NCI-H1436 (cell line): ENCODE data around the gene C2orf15.
"Not testable (repeated sequence)": the region's sequence is repeated elsewhere in the genome, so short reads cannot be mapped to it uniquely, and the experiment has no call there.

Experiments
- DNase-seq: peaks from one replicate; lab custom pipeline; 2025; lab: John Stamatoyannopoulos, UW

Gene C2orf15, protein sequence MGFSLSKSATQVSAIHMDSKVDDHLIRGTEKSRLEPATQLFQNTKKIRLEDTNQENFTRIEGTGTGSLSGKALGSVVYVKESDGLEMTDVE

DNA sequence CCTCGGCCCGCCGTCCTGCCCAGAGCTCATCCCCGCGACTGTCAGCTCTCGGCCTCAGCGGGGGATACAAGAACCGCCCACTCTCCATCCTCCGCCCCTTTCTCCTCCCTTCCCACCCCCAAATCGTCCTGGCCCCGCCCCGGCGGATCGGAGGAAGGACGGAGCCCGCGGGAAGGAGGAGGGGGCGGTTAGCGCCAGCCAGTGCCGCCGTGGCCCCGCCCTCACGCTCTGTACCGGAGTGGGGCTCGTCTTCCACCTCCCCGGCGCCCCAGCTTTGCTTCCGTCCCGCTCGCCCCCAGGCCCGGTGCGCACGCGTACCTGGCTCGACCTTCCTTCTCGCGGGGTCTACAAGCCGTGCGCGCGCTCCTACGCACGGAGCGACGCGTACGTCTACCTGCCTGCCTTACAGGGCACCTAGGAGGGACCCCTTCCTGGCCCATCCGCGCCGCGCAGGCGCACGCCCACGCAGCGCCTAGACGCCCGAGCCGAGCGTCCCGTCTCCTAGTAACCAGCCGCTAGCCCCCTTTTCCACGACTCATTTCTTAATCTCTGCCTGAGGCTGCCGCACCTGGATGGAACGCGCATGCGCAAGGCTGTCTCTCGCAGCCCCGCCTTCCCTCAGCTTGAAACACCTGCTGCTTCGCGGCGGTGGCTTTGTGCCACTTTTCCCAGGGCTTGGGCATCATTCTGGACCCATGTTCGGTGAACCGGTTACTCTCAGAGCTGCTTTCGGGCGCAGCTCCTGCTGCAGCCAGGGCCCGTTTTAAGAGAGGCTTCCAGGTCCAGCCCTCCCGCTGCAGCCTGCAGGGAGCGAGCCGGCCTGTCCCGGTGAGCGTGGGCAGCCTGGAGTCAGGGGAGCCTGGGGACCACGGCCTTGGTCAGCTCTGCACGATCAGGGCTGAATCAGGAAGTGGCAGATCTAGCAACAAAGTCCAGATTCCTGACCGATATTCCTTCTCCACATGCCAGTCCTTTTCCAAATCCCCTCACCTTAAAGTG lies at the start of gene C2orf15:
Gene C2orf15, plus strand, starts transcription at position 598 of the 999 bp plus-strand sequence. CDS start 8,852 bp downstream, outside the sequence.
- DNase-seq = peak; percentile 97

DNA sequence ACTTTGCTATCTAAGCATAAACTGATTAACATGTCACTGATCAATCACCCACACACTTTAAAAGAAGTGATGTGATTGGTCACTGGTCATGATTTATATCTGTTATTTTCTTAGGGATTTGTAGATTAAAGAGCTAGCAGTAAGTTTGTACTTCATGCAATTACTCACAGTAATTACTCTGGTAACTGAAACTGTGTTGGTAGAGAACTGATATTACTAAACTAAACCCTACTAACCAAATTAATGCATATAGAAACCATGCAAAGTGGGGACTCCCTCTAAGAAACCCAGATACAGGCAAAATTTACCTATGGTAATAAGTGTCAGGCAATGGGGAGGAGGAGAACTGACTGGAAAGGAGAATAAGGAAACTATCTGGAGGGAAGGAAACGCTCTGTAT lies 44.8 kb upstream of the C2orf15 start:
- DNase-seq = no peak

DNA sequence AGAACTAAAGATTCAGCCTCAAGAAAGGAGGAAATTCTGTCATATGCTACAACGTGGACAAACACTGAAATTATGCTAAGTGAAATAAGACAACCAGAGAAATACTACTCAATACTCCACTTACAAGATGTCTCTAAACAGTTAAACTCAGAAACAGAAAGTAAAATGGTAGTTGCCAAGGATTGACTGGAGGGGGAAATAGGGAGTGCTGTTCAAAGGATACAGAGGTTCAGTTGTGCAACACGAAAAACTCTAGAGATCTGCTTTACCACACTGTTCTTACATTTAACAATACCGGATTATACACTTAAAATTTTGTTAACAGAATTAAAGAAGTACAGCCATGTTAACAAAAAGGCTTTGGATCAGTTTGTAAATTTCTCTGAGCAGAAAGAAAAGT lies 39.8 kb upstream of the C2orf15 start:
- DNase-seq = no peak

DNA sequence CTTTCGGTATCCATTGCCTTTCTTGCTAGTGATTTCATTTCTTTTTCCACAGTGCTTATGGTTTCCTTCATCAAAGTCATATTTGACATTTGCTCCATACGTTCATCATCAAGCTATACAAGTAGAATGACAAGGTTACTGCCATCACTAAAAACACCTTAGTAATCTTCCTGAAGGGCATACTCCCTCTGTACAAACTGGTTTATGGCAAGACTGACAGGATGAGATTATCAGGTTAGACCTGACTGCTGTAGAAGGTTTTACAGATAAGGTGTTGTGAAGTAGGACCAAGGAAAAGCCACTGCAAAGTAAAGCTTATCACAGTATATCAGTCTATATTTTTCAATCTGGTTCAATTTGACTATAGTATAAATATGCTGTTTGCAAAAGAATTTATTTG lies 37.5 kb upstream of the C2orf15 start:
- DNase-seq = no peak

DNA sequence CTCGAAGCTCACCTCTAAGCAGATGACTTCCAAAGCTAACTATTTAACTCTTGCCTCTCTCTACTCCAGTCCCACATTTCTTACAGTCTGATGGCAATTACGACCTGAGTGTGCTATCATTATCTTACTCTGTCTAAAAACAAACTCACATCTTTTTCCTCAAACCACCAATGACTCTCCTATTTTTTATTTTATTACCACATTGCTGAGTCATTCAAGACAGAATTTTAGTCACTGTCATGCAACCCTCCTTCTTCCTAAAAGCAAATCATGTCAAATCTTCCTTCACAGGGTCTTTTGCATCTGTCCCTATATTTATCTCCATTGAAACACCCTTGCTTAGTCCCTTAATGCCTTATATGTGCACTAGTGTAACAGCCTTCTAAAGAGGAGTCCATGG lies 34.6 kb upstream of the C2orf15 start:
- DNase-seq = no peak

DNA sequence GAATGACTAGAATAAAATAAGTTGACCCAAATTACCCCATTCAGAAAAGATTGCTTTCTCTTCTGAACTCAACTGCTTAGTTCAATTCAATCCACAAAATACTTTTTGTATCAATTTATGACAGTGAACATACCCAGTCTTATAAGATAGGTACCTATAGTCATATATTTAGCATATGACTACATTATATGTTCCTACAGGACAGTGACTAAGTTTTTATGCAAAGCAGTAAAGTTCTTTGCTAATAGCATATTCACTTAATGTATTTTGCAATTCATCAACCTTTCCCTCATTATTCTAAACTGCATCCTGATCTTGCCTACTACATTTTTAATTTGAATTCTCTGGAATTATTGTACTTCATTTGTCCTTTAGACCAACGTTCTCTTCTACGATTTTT lies 30.3 kb upstream of the C2orf15 start:
- DNase-seq = no peak

DNA sequence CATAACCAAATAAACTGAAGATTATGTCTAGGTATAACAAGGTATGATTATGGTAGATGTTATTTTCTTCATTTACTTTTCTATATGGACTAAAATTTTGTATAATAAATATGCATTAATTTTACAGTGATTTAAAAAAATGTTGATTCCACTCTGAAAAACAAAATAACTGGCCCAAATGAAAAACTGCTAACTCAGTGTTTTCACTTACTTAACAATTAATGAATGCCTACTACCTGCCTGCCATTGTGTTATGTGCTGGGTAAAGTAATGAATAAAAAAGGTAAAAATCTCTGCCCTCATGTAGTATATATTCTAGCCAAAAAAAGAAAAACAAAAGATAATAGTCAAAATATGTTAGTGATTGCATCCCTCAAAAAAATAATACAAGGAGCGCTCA lies 29.6 kb upstream of the C2orf15 start:
- no peak for DNase-seq

DNA sequence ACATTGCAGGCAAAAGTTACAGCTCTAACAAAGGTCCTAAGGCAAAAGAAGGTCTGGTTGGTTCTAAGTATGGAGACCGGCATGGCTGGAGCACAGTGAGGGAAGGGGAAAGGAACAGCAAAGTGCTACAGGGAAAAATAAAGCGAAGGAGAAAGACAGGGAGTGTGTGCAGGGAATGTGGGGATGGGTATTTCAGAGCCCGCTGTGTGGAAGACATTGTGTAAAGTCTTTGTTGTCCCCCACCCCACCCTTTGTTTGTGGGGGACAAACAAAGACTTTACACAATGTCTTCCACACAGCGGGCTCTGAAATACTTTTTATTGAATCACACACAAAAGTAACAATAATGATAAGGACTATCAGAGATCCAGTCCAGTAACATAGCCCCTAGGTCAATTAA lies 28.9 kb upstream of the C2orf15 start:
- DNase-seq = no peak

DNA sequence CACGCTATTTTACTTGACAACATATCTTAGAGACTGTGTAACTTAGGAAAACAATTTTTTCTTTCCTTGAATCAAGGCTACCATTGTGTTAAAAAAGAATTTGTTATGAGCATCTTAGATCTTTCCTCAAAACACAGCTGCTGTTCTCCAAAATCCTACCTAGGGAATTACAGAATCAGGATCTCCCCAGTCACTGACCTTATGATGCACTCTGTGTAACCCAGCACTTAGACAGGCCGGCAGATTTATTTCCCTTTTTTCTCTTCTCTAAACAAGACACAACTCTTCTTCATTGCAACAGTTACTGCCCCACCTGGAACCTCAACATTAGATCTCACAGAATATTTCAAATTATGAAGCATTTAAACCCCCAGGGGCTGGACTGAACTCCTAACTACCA lies 13.5 kb upstream of the C2orf15 start:
- DNase-seq = no peak

DNA sequence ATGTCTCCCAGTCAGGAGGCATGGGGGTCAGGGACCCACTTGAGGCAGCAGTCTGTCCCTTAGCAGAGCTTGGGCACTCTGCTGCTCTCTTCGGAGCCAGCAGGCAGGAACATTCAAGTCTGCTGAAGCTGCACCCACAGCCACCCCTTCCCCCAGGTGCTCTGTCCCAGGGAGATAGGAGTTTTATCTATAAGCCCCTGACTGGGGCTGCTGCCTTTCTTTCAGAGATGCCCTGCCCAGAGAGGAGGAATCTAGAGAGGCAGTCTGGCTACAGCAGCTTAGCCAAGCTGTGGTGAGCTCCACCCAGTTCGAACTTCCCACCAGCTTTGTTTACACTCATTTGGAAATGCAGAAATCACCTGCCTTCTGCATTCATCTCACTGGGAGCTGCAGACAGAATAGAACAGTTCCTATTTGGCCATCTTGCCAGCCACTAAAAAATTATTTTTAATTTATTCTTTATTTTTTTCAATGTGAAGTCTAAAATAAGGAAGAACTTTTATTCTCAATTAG lies 6.4 kb upstream of the C2orf15 start:
- not testable (repeated sequence) for DNase-seq

DNA sequence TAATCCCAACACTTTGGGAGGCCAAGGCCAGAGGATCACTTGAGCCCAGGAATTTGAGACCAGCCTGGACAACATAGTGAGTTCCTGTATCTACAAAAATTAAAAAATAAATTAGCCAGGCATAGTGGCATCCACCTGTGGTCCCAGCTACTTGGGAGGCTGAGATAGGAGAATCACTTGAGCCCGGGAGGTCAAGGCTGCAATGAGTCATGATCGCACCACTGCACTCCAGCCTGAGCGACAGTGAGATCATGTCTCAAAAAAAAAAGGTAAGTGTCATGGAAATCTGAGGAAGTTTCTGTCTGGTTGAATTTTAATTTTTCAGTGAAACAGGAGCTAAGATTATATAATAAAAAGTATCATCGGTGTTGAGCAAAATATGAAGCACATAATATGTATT lies 2.5 kb upstream of the C2orf15 start:
- DNase-seq = no peak

DNA sequence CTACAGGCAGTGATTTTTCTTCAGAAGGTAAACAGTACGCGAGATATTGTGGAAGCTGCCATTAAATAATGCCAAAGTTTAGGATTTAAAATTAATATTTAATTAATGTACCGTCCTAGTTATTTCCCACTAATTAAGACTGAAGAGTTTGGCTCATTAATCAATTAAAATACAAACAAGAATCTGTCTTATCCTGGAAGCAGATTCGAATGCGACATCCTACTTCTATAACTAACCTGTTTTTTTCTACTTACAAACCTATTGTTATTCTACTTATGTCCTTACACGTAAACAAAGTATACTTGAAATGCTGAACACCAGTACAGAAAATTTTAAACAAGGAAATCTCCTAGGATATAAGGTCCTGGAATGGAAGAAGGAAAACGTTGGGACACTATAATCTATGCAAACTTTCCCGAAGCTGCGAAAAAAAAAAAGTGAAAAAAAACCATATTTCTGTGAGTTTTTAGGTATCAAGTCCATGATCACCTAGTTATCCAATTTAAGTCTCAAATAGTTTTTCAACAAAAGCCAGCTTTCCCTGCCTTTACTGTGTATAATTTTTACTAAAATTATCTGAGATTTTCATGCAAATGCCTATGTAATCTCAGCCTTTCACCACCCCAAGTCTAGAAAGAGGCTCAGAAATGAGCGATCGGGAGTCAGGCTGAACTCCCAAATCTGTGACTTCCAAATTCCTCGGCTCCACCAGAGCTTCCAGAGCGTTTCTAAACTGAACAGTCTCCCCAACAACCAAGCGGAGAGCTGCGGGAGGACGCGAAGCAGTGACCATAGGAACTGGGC lies 1.2 kb upstream of the C2orf15 start:
- peak; percentile 2 for DNase-seq

DNA sequence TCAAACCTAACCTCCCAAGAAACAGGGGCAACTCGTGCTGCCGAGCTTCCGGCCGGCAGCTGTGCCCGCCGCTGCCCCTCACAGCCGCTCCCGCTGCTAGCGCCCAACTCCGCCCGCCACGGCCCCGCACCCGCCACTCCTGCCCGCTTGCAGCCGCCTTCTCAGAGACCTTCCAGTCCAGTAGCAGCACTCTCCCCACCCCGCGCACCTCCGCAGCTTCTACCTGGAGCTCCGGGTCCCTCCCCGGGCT lies 722 bp upstream of the C2orf15 start:
- no peak for DNase-seq

DNA sequence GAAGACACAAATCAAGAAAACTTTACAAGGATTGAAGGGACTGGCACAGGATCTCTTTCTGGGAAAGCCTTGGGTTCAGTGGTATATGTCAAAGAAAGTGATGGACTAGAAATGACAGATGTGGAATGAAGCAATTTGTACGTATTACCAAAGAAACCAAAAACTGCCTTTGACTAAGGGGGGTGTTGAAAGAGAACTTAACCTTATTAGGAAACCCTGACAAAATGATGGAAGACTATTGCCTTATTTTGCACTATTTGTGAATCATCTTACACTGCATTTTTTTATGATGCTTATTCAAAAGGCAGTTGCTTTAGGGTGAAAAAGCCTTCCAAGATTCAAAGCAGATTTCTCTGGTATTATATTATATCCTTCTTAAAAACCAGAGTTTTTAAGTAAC lies 9.2 kb downstream of the C2orf15 start:
- DNase-seq = no peak

DNA sequence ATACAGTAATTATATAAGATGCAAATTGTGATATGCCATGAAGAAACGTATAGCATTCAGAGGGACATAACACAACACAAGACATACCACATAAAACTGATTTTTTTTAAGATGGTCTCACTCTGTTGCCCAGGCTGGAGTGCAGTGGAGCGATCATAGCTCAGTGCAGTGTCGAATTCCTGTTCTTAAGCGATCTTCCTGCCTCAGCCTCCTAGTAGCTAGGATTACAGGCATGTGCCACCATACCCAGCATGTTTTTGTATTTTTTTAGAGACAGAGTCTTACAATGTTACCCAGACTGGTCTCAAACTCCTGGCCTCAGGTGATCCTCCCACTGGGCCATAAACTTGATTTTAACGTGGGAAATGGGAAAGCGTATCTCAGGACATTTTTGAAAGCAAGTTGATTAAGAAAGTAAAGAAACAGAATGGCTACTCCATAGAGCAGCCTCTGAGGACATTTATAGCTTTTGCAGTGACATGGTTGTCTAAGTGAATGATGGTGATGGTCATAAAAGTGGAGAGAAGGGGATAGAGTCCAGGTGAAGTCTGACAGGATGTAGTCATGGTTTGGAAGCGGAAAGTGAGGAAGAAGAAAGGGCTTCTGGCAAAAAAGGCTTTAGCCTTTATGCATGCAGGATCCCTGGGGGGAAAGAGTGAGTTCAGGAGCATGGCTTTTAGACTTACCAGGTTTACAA lies 10.8 kb downstream of the C2orf15 start:
- no peak for DNase-seq

DNA sequence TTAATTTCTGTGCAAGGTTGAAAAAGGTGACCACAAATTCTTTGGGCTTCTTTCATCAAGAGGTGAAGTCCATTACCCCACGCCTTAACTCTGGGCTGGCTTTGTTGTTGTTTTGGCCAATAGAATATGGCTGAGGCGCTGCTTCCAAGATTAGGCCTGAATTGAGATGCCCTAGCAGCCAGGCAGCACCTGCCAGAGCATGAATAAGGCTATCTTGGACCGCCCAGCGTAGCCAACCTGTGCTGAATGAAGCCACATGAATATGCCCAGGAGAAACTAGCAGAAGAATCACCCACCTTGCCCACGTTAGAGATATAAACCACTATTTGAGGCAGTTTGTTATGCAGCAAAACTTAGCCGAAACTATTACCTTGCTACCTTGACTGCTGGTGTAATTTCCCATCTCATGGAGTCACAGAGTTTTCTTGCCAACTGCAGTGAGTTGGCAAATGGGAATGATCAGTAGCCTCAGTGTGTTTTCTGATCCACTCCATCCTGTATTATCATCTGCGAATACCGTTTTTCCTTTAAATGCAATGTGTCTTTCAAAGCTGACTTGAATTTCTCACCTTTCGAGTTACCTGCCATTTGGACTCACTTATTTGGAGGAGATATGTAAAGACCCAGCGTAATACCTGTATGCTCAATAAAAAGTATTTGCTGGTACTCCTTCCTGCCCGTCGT lies 12.6 kb downstream of the C2orf15 start:
- DNase-seq = no peak

DNA sequence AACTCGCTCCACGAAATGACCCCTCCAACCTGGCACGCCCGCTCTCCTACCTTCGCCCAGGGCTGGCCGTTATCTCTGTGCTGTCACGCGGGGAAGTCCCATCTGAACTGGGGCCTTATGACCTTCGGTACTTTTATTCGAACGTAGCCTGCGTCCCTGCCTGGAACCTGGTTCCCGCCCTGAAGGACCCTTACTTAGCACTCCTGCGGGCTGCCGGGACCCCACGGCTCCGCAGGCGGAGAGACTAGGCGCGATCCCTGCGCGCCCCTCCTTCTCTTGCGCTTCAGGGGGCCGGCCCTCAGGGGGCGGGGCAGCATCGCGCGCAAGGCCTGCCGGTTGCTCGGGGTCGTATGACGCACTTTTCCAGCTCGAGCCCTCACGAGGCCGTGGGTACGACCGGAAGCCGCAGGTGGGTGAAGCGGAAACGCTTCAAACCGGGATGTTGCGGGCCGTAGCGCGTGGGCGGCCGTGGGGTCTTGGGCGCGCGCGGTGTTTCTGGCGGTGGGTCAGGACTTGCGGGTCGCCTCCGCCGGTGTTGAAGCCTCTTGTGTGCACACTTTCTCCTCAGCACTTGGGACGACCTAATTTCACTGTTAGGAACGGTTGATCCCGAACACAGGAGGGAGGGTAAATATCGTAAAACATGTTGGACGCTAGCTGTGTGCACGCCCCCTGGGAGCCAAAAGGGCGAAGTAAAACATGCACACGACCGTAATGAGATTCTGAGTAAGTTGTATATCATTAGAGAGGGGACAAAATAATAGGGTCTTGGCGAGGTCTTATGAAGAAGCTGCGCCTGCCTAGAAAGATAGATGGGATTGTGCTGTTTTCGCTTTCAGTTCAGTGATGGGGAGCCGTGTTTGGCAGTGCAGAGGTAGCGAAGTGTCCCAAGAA lies 13.4 kb downstream of the C2orf15 start, which contains the start of the genes LIPT1 and TSGA10:
Gene LIPT1, plus strand, starts transcription at position 325 of the 894 bp plus-strand sequence. CDS start 6,991 bp downstream, outside the sequence.
Gene TSGA10, minus strand, starts transcription at position 300 of the 894 bp plus-strand sequence. CDS start 45,503 bp downstream, outside the sequence.
- peak; percentile 90 for DNase-seq

DNA sequence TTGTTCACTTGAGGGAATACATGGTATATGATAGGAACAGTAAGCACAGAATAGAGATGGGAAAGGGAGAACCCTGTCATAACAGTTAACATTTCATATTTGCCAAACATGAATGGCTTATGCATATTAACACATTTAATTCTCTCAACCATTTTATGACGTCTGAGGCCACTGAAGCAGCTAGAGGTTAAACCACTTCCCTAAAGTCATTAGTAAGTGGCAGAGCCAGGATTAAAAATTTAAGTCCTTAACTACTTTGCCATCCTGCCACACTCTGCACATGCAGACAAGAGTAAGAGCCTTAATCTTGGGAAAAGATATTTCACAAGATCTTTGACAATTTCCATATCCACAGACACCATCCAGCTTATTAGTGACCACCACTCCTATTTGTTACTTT lies 15.4 kb downstream of the C2orf15 start:
- no peak for DNase-seq

DNA sequence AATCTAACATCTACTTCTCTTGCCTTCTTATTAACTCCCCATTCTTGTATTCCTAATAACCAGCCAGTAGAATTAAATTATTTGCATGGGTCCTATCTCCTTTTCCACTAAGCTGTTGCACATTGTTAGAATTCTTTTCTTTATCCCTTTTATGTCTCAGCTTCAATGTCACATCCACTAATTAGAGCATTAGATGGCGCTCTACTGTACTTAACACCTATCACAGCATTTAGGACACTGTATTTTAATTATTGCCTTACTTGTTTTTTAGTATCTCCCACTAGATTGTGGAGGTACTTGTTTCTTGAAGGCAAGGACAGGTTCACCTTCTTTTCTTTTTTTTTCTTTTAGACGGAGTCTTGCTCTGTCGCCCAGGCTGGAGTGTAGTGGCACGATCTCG lies 17.1 kb downstream of the C2orf15 start:
- DNase-seq = no peak

DNA sequence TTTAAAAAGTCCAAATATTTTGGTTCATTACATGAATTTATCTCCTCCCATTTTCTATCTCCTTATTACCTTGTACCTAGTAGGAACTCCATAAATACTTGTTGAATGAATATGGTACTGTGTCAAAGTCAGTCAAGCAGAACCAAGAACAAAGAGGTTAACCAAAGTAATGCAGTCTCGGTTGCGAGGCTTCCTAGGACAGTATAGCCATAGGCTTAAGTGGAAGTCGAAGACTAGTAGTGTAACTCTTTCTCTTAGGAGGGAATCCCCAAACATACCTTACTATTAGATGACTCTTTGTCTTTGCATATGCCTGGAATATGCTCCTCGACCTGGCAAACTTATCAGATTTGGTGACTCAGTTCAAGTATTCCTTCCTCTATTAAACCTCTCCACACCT lies 18.1 kb downstream of the C2orf15 start:
- DNase-seq = no peak
